Tibial nerve (tissue), 4 donors: Measurements from ENCODE around the gene CRBN. TPM values are rescaled to one million over a fixed set of nuclear protein-coding genes. Genes with fewer than 3 reads are reported as not detected.

Source experiments
- DNase-seq, 2 donors: peaks; one replicate each; pipeline ENCODE4 v3.0.0-alpha.2; 2019; ENCODE audit warnings: low spot score in 2 of 2
- H3K27ac ChIP-seq, 4 donors: fragments of 200-600 bp; sonication (generic) in 3 of 4; one replicate each; pipeline ENCODE4 v1.5.1; 2017 to 2019; ENCODE audit warnings: mild to moderate bottlenecking in 1 of 4
- H3K27me3 ChIP-seq, 2 donors: fragments of 200-600 bp; sonication (generic) in 1 of 2; one replicate each; pipeline versions ENCODE4 v1.5.1 to v1.6.0; 2017 to 2019
- H3K36me3 ChIP-seq, 3 donors: fragments of 200-600 bp; sonication (generic); one replicate each; pipeline ENCODE4 v1.5.1; 2018 to 2019
- H3K4me1 ChIP-seq, 4 donors: fragments of 200-600 bp; sonication (generic) in 3 of 4; one replicate each; pipeline ENCODE4 v1.5.1; 2017 to 2019
- H3K4me3 ChIP-seq, 4 donors: fragments of 200-600 bp; sonication (generic) in 3 of 4; one replicate each; pipeline ENCODE4 v1.5.1; 2017 to 2019; ENCODE audit warnings: mild to moderate bottlenecking in 1 of 4, moderate library complexity in 1 of 4
- H3K9me3 ChIP-seq, 4 donors: fragments of 200-600 bp; sonication (generic) in 3 of 4; one replicate each; pipeline ENCODE4 v1.5.1; 2017 to 2019
- CTCF ChIP-seq, 5 experiments: fragments of 200-600 bp in 3 of 5; fragments of 450-650 bp in 2 of 5; sonication (generic) in 3 of 5; IDR thresholded peaks; one replicate each; pipeline ENCODE4 v1.5.1; 2016 to 2019; ENCODE audit warnings: antibody characterized with exemption in 5 of 5, mild to moderate bottlenecking in 3 of 5, moderate library complexity in 2 of 5
- EP300 ChIP-seq, 2 donors: sonication (generic); formaldehyde crosslinking; IDR thresholded peaks; one replicate each; pipeline ENCODE4 v1.6.1; 2017; ENCODE audit warnings: antibody characterized with exemption in 2 of 2, mild to moderate bottlenecking in 1 of 2
- POLR2A ChIP-seq, 2 donors: fragments of 450-650 bp; IDR thresholded peaks; one replicate each; pipeline ENCODE4 v1.6.1; 2017; ENCODE audit warnings: antibody characterized with exemption in 2 of 2, mild to moderate bottlenecking in 2 of 2, moderate library complexity in 2 of 2
- WGBS, 2 donors: methylation state at CpG; one replicate each; pipeline ENCODE4 v1.1.5; 2018; 5-methylcytosine and 5-hydroxymethylcytosine counted together
- total RNA-seq, 4 donors: library from RNA; depleted of rRNA; stranded (reverse); fragments of >200 nt; gene quantifications; one replicate each; pipeline ENCODE4 v1.1.0, GENCODE V29; 2016

Gene CRBN
- total RNA-seq, 4 donors from 2014 or later = 97.5 to 115 (median 109) TPM

DNA sequence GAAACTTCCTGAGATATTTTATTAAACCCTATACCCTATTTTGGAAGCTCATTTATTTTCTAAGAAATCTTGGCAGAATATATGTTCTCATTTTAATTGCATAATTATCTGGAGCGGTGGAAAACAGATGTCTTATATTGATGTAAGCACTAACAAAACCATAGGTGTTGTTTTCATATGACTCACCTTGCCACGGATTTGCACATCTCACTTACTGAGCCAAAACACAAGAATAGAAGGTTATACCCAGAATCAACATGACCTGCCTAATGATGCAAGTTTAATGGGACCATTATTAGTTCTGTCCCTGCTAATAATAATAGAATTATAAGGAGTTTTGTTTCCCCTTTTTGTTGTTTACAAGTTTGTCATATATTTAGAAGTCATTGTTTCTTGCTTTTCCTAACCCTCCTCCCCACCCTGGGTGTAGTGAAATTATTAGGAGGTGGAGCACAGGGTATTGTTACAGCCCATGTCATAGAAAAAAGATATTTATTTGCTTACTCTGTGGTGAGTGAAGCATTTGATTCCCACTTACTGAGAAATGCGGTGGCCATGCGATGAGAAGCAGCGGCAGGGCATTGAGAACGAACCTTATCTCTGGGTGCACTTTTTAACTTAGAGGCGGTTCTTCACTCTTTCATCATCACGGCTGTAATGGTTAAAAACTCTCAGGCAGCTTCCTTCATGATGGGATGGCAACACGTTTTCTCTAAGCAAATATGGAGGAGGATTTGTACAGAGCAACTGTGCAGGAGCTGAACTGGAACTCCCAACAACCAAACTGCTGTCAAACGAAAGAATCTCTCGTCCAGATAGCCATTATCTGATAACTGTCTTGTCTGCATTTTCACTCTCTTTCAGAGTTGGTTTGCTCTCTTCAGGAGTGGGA lies 69.8 kb downstream of the CRBN start:
- no peak for TF ChIP-seq CTCF (IDR thresholded peaks at IDR 0.05)
- no peak for TF ChIP-seq POLR2A (IDR thresholded peaks at IDR 0.05)
- no peak for TF ChIP-seq EP300 (IDR thresholded peaks at IDR 0.05)

GRCh38 chr3:3107858-3108257 lies 71.6 kb downstream of the CRBN start:
- no peak for TF ChIP-seq EP300 (IDR thresholded peaks at IDR 0.05)
- no peak for TF ChIP-seq POLR2A (IDR thresholded peaks at IDR 0.05)
- TF ChIP-seq CTCF (IDR thresholded peaks at IDR 0.05) = no peak
- WGBS, 2 donors = 84 to 92% methylated on average over 3 of the region's 3 CpGs

More for the DNA sequence above, 69.8 kb downstream of the CRBN start:
- WGBS, 2 donors = 63 to 66% methylated on average over 11 of the region's 11 CpGs
- Histone ChIP-seq H3K9me3 (no peaks in the 10 kb centered on the region), H3K4me1 (no peaks in the 10 kb centered on the region), H3K27me3 (no peaks in the 10 kb centered on the region), H3K27ac (no peak overlapping the region), H3K4me3 (no peak overlapping the region), H3K36me3 (no peaks in the 10 kb centered on the region)
- DNase-seq = no peak

GRCh38 chr3:3107181-3107580 lies 72.3 kb downstream of the CRBN start:
- DNase-seq = no peak
- H3K27ac ChIP-seq = no peak overlapping the region
- H3K4me1 ChIP-seq = no peaks in the 10 kb centered on the region
- no peaks in the 10 kb centered on the region for H3K9me3 ChIP-seq
- no peaks in the 10 kb centered on the region for H3K27me3 ChIP-seq
- H3K36me3 ChIP-seq = no peaks in the 10 kb centered on the region
- no peak overlapping the region for H3K4me3 ChIP-seq
- WGBS, 2 donors = 97% methylated on average over 3 of the region's 3 CpGs
- no peak for TF ChIP-seq EP300 (IDR thresholded peaks at IDR 0.05)
- TF ChIP-seq CTCF (IDR thresholded peaks at IDR 0.05) = no peak
- no peak for TF ChIP-seq POLR2A (IDR thresholded peaks at IDR 0.05)

More at GRCh38 chr3:3107858-3108257, 71.6 kb downstream of the CRBN start:
- no peak overlapping the region for H3K27ac ChIP-seq
- H3K27me3 ChIP-seq = no peaks in the 10 kb centered on the region
- no peaks in the 10 kb centered on the region for H3K36me3 ChIP-seq
- no peaks in the 10 kb centered on the region for H3K9me3 ChIP-seq
- no peak overlapping the region for H3K4me3 ChIP-seq
- no peak for DNase-seq
- H3K4me1 ChIP-seq = no peaks in the 10 kb centered on the region

GRCh38 chr3:3105815-3106214 lies 73.7 kb downstream of the CRBN start:
- no peak overlapping the region for H3K4me3 ChIP-seq
- H3K36me3 ChIP-seq = no peaks in the 10 kb centered on the region
- H3K27ac ChIP-seq = no peak overlapping the region
- no peaks in the 10 kb centered on the region for H3K4me1 ChIP-seq
- TF ChIP-seq POLR2A (IDR thresholded peaks at IDR 0.05) (no peak), CTCF (IDR thresholded peaks at IDR 0.05) (no peak), EP300 (IDR thresholded peaks at IDR 0.05) (no peak)
- no peaks in the 10 kb centered on the region for H3K9me3 ChIP-seq
- no peaks in the 10 kb centered on the region for H3K27me3 ChIP-seq
- DNase-seq = no peak
- 73 to 79% methylated on average over 4 of the region's 4 CpGs for WGBS, 2 donors

- Histone ChIP-seq H3K27me3 (no peaks in the 10 kb centered on the region), H3K9me3 (no peaks in the 10 kb centered on the region), H3K36me3 (no peaks in the 10 kb centered on the region), H3K4me1 (no peaks in the 10 kb centered on the region), H3K4me3 (no peak overlapping the region), H3K27ac (no peak overlapping the region)
- TF ChIP-seq POLR2A (IDR thresholded peaks at IDR 0.05) = no peak
- TF ChIP-seq CTCF (IDR thresholded peaks at IDR 0.05) = no peak
- no peak for TF ChIP-seq EP300 (IDR thresholded peaks at IDR 0.05)
- no peak for DNase-seq
- WGBS, 2 donors = 91 to 95% methylated on average over 3 of the region's 3 CpGs
Observed at GRCh38 chr3:3105246-3105645, 74.2 kb downstream of the CRBN start.
